Liver (tissue), 3 donors: Measurements from ENCODE around the gene ZNF783.

ENCODE experiments used
- ATF3 ChIP-seq: IDR thresholded peaks from 2 replicates; pipeline ENCODE4 v1.6.1; 2016; ENCODE audit warnings: antibody characterized with exemption
- CTCF ChIP-seq: fragments of 150-350 bp; IDR thresholded peaks from 2 replicates; pipeline ENCODE4 v1.5.1; 2017; ENCODE audit warnings: improper control_type of control experiment, low read depth, low read length; ENCODE audit not compliant: missing input control
- FOXA1 ChIP-seq: IDR thresholded peaks from 2 replicates; pipeline ENCODE4 v1.6.1; 2016; ENCODE audit warnings: antibody characterized with exemption
- GABPA ChIP-seq, 2 donors: IDR thresholded peaks in 1 of 2; conservative IDR thresholded peaks in 1 of 2; 2 replicates each; pipeline ENCODE4 v1.6.1; 2016; ENCODE audit warnings: antibody characterized with exemption in 2 of 2, mild to moderate bottlenecking in 1 of 2, moderate library complexity in 1 of 2
- MAX ChIP-seq: IDR thresholded peaks from 2 replicates; pipeline ENCODE4 v1.6.1; 2016; ENCODE audit warnings: antibody characterized with exemption
- RAD21 ChIP-seq, 2 donors: IDR thresholded peaks; 2 replicates each; pipeline ENCODE4 v1.6.1; 2016; ENCODE audit warnings: antibody characterized with exemption in 2 of 2, mild to moderate bottlenecking in 2 of 2
- SP1 ChIP-seq: IDR thresholded peaks from 2 replicates; pipeline ENCODE4 v1.6.1; 2018; ENCODE audit warnings: antibody characterized with exemption, mild to moderate bottlenecking
- YY1 ChIP-seq: IDR thresholded peaks from 2 replicates; pipeline ENCODE4 v1.6.1; 2016; ENCODE audit warnings: antibody characterized with exemption, mild to moderate bottlenecking
- donor health status: healthy.
- donor health status: healthy.

- TF ChIP-seq RAD21 (IDR thresholded peaks at IDR 0.05): no peak
- TF ChIP-seq CTCF: no peak
- no peak for TF ChIP-seq MAX
- TF ChIP-seq SP1: no peak
- TF ChIP-seq YY1: no peak
- no peak for TF ChIP-seq ATF3
- TF ChIP-seq GABPA (IDR thresholded peaks at IDR 0.05 in 1 of 2, conservative IDR thresholded peaks at IDR 0.05 in 1 of 2): no peak
- TF ChIP-seq FOXA1: no peak
These were observed 20.3 kb downstream of the ZNF783 start for GRCh38 chr7:149282331-149282655.
